AG04450 (cell line): ENCODE data around the gene SLC37A1. TPM values are rescaled to one million over a fixed set of nuclear protein-coding genes. Genes with fewer than 3 reads are reported as not detected.

Experiments used
- CTCF ChIA-PET: fragments of 300-600, 350-600 bp; formaldehyde crosslinking; extraction: SDS; loops from one replicate; lab custom pipeline; 2022; ENCODE audit warnings: antibody characterized with exemption, inconsistent platforms; lab: Charles Lee
- POLR2A ChIA-PET: fragments of 350-600 bp; formaldehyde crosslinking; extraction: SDS; loops from one replicate; lab custom pipeline; 2021; ENCODE audit warnings: antibody characterized with exemption, inconsistent platforms; lab: Yijun Ruan, JAX
- DNase-seq: peaks from one replicate; pipeline ENCODE4 v3.0.0-alpha.2; 2011; ENCODE audit warnings: low read depth, low spot score
- H3K27ac ChIP-seq: one replicate; pipeline ENCODE4 v1.5.1; 2012; ENCODE audit warnings: low read depth, low read length, control low read depth
- H3K27me3 ChIP-seq: one replicate; pipeline ENCODE4 v1.6.0; 2012; ENCODE audit warnings: low read length; ENCODE audit not compliant: control insufficient read depth, insufficient read depth
- H3K4me3 ChIP-seq: 2 replicates; pipeline ENCODE4 v1.5.1; 2011; ENCODE audit warnings: mild to moderate bottlenecking, low read depth, low read length, control low read depth
- H3K9me3 ChIP-seq: 2 replicates; pipeline ENCODE4 v1.5.1; 2012; ENCODE audit warnings: low read length; ENCODE audit not compliant: control insufficient read depth, insufficient read depth
- CTCF ChIP-seq: IDR thresholded peaks from 2 replicates; pipeline ENCODE4 v1.5.1; 2011; ENCODE audit warnings: low read depth, low read length, control low read depth, inconsistent platforms
- polyA plus RNA-seq: library from polyadenylated mRNA; depleted of rRNA; stranded (reverse); fragments of >200 nt; gene quantifications from 2 replicates; pipeline ENCODE4 v1.2.3, GENCODE V29; 2011

SLC37A1 gene
- polyA plus RNA-seq, 1 experiment, result 0.05 TPM

DNA sequence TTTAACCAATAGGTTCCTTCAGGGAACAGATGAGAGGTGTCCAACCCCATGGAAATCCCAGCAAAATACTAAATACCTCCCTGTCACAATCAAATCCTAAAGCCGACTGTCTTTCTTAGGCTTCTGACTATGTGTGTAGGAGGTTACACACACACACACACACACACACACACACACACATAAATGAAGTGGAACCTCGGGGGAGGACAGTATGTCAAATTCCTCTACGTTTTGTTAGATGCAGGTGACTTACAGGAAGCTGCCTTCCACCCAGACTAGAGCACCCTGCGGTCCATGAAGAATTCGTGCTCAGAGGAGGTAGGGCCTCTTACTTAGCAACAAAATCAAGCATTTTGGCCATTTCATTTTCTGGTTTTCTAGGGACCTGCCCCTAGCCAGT lies 34.1 kb upstream of the SLC37A1 start:
- ChIA-PET POLR2A (no interaction called here), CTCF (no interaction called here)
- DNase-seq, result no peak
- H3K27ac ChIP-seq, result no peak overlapping the region
- no peaks in the 10 kb centered on the region for H3K9me3 ChIP-seq
- no peak for TF ChIP-seq CTCF
- no peaks in the 10 kb centered on the region for H3K27me3 ChIP-seq
- H3K4me3 ChIP-seq, result no peak overlapping the region

DNA sequence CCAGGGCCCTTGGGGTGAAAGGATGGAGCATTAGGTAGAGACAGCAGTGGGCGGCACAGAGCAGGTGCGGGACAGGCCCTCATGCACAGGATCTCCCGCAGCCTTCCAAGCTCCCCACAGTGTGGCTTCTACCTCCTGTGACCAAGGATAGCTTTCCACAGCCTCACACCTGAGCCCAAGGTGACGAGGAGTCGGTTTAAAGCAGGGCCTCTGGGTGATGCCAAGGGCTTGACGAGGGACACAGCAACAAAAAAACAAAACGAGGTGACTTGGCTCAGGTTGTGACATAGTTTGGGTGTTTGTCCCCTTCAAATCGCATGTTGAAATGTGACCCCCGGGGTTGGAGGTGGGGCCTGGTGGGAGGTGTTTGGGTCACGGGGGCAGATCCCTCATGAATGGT lies 32.9 kb upstream of the SLC37A1 start:
- no peak for TF ChIP-seq CTCF
- ChIA-PET CTCF (no interaction called here), POLR2A (no interaction called here)
- Histone ChIP-seq H3K4me3 (no peak overlapping the region), H3K9me3 (no peaks in the 10 kb centered on the region), H3K27ac (no peak overlapping the region), H3K27me3 (no peaks in the 10 kb centered on the region)
- DNase-seq, result no peak

GRCh38 chr21:42481169-42481568 lies 32.5 kb upstream of the SLC37A1 start:
- ChIA-PET POLR2A (no interaction called here), CTCF (no interaction called here)
- Histone ChIP-seq H3K27ac (no peak overlapping the region), H3K27me3 (no peaks in the 10 kb centered on the region), H3K4me3 (no peak overlapping the region), H3K9me3 (no peaks in the 10 kb centered on the region)
- TF ChIP-seq CTCF, result no peak
- DNase-seq, result no peak

GRCh38 chr21:42484966-42485365 lies 28.7 kb upstream of the SLC37A1 start:
- TF ChIP-seq CTCF, result no peak
- ChIA-PET CTCF (no interaction called here), POLR2A (no interaction called here)
- H3K27ac ChIP-seq, result no peak overlapping the region
- H3K9me3 ChIP-seq, result no peaks in the 10 kb centered on the region
- DNase-seq, result no peak
- peaks cover 2% of the 10 kb centered on the region for H3K27me3 ChIP-seq
- H3K4me3 ChIP-seq, result no peak overlapping the region

DNA sequence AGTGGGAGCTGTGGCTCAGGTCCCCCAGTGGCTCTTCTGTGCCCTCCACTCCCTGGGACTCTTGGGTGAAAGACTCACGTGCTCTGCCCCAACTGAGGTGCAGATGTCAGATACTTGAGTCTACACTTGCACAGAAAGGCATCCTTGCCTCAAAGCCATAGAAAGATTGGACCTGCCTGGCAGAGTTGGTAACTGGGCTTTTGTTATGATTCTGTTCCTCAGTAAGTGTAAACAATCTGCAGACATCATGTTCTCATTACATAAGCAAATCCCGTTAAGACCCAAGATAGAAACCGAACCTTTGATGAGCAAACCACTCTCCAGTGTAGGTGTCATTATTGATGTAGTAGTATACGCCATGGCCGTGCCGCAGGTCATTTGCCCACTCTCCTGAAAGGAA lies 27.6 kb upstream of the SLC37A1 start:
- ChIA-PET CTCF (no interaction called here), POLR2A (no interaction called here)
- H3K27me3 ChIP-seq, result peaks cover 2% of the 10 kb centered on the region
- TF ChIP-seq CTCF, result no peak
- no peaks in the 10 kb centered on the region for H3K9me3 ChIP-seq
- no peak for DNase-seq
- H3K27ac ChIP-seq, result no peak overlapping the region
- H3K4me3 ChIP-seq, result no peak overlapping the region
